ENCODE measurements around the gene ADAMTS20.
"Not testable (repeated sequence)": the region's sequence is repeated elsewhere in the genome, so short reads cannot be mapped to it uniquely, and the experiment has no call there.

The ADAMTS20 gene

DNA sequence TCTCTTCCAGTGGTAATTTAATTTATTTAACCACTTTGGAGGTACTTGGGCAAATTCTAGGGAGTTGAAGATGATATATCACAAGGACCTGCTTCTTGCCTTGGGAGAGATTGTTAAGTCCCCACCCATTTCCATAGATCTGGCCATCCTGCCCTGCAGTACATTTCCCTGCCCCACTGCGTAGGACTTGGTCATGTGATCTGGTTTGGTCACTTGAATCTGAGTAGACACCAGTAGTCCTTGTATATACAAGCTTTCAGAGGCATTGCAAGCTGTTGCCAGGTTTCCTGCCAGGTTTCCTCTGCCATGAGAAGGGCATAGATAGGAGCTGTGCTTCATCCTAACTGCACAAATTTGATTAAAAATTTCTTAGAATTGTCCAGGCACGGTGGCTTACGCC lies 200.0 kb downstream of the ADAMTS20 start:
- H3K27ac ChIP-seq, result no peak overlapping the region
- no peak for TF ChIP-seq Cebpa-rat (IDR thresholded peaks at IDR 0.05)
- H3K4me2 ChIP-seq, result no peak overlapping the region
- no peaks in the 10 kb centered on the region for H3K4me1 ChIP-seq
- no peak overlapping the region for H3K4me3 ChIP-seq
- no peaks in the 10 kb centered on the region for H3K36me3 ChIP-seq
- H3K9ac ChIP-seq, result no peak overlapping the region
- no peaks in the 10 kb centered on the region for H3K9me3 ChIP-seq (replicated peaks in 1 of 11)
- H4K20me1 ChIP-seq, result no peaks in the 10 kb centered on the region
- no peaks in the 10 kb centered on the region for H3K27me3 ChIP-seq

DNA sequence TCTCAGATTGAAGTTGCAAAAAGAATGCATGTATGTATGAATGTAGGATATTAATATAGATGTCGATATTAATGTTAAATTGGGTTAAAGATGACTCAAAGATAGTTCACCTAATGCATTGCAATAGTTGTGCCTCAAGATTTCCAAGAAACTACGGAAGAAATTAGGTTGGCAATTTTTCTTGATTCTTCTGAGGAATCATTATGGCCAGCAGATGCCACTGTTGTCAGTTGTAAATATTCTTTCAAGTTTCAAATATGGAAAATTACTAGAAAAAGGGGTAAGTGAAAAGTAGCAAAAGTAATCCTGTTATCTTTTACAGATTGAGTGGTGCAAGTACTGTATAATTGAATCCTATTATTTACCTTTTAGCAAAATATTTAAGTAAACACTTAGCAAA lies 202.1 kb downstream of the ADAMTS20 start:
- no peaks in the 10 kb centered on the region for H3K27me3 ChIP-seq
- no peaks in the 10 kb centered on the region for H4K20me1 ChIP-seq
- H3K4me3 ChIP-seq, result no peak overlapping the region
- TF ChIP-seq Cebpa-rat (IDR thresholded peaks at IDR 0.05), result no peak
- peaks cover 12 to 17% (median 15%) of the 10 kb centered on the region in 11 experiments for H3K9me3 ChIP-seq (replicated peaks in 1 of 11)
- no peak overlapping the region for H3K27ac ChIP-seq
- H3K4me1 ChIP-seq, result no peaks in the 10 kb centered on the region
- no peak overlapping the region for H3K4me2 ChIP-seq
- no peak overlapping the region for H3K9ac ChIP-seq
- H3K36me3 ChIP-seq, result peaks cover 0 to 3% (median 0%) of the 10 kb centered on the region in 11 experiments; a peak in 2 of 22 replicates

DNA sequence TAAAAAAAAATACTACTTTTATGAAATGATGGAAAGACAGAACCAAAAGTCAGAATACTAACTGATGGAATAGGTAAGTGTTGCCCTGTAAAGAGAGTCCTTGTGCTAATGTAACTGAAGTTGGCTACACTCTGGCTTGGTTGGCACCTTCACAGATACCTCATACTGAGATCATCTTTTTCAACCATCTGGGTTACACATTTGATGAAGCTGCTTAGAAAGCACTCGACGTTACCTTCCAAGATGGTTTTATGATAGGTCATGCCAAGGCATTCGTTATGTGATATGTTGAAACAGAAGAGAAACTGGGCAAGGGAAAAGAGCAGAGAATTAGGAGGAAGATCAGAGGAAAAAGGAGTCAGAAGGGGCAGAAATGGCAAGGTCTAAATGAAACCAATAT lies 203.8 kb downstream of the ADAMTS20 start:
- Histone ChIP-seq H3K9ac (no peak overlapping the region), H3K36me3 (peaks cover 0 to 7% (median 0%) of the 10 kb centered on the region in 11 experiments; a peak in 2 of 22 replicates), H3K27me3 (no peaks in the 10 kb centered on the region), H3K4me2 (no peak overlapping the region), H4K20me1 (no peaks in the 10 kb centered on the region), H3K9me3 (replicated peaks in 1 of 11) (peaks cover 28 to 33% (median 31%) of the 10 kb centered on the region in 11 experiments), H3K4me1 (no peaks in the 10 kb centered on the region), H3K27ac (no peak overlapping the region), H3K4me3 (no peak overlapping the region)
- no peak for TF ChIP-seq Cebpa-rat (IDR thresholded peaks at IDR 0.05)

DNA sequence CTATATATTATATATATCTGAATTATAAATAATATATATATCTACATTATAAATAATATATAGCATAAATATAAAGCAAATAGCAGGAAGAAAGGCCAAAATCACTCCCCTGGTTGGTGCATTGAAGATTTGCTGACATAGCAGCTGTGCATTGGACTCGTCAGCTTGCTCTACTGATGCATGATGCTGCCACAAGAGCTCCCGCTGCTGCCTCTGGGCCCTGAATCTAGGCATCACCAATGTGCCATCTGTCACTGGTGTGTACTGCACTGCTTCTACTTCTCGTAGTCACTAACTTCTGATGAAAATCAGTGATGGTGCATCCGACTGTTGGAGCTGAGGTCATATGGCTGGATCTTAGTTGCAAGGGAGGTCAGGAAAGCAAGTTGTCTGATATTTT lies 205.0 kb downstream of the ADAMTS20 start:
- Histone ChIP-seq H4K20me1 (no peaks in the 10 kb centered on the region), H3K27me3 (no peaks in the 10 kb centered on the region), H3K9ac (no peak overlapping the region), H3K4me1 (no peaks in the 10 kb centered on the region), H3K4me3 (no peak overlapping the region), H3K27ac (no peak overlapping the region), H3K4me2 (no peak overlapping the region), H3K36me3 (peaks cover 0 to 7% (median 0%) of the 10 kb centered on the region in 11 experiments; a peak in 2 of 22 replicates), H3K9me3 (replicated peaks in 1 of 11) (peaks cover 29 to 36% (median 33%) of the 10 kb centered on the region in 11 experiments)
- no peak for TF ChIP-seq Cebpa-rat (IDR thresholded peaks at IDR 0.05)

DNA sequence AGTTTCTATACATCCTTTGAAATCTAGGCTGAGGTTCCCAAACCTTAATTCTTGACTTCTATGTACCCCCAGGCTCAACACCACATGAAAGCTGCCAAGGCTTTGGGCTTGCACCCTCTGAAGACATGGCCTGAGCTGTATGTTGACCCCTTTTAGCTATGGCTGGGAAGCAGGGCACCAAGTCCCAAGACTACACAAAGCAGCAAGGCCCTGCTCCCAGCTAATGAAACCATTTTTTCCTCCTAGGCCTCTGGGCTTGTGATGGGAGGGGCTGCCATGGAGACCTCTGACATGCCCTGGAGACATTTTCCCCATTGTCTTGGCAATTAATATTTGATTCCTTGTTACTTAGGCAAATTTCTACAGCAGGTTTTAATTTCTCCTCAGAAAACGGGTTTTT lies 207.0 kb downstream of the ADAMTS20 start:
- Histone ChIP-seq H3K27me3 (no peaks in the 10 kb centered on the region), H3K36me3 (peaks cover 0 to 7% (median 0%) of the 10 kb centered on the region in 11 experiments; a peak in 2 of 22 replicates), H3K4me3 (no peak overlapping the region; a peak in 1 of 20 replicates), H4K20me1 (no peaks in the 10 kb centered on the region), H3K4me2 (no peak overlapping the region), H3K4me1 (no peaks in the 10 kb centered on the region), H3K9ac (no peak overlapping the region), H3K9me3 (replicated peaks in 1 of 11) (peaks cover 29 to 36% (median 33%) of the 10 kb centered on the region in 11 experiments), H3K27ac (no peak overlapping the region)
- no peak for TF ChIP-seq Cebpa-rat (IDR thresholded peaks at IDR 0.05)

DNA sequence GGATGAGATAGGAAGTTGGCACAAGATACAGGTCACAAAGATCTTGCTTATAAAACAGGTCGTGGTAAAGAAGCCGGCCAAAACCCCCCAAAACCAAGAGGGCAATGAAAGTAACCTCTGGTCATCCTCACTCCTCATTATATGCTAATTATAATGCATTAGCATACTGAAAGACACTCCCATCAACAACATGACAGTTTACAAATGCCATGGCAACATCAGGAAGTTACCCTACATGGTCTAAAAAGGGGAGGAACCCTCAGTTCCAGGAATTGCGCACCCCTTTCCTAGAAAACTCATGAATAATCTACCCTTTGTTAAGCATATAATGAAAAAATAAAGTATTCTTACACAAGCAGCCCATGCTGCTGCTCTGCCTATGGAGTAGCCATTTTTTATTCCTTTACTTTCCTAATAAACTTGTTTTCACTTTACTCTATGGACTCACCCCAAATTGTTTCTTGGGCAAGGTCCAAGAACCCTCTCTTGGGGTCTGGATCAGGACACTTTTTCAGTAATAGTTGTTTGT lies 210.2 kb downstream of the ADAMTS20 start:
- H3K4me2 ChIP-seq, H3K36me3 ChIP-seq, H4K20me1 ChIP-seq, H3K27ac ChIP-seq, H3K27me3 ChIP-seq, H3K4me3 ChIP-seq, H3K9ac ChIP-seq: not testable (repeated sequence)
- H3K9me3 ChIP-seq (replicated peaks in 1 of 11), result peaks cover 29 to 36% (median 33%) of the 10 kb centered on the region in 11 experiments
- peaks cover 16 to 25% (median 21%) of the 10 kb centered on the region in 10 experiments for H3K4me1 ChIP-seq

DNA sequence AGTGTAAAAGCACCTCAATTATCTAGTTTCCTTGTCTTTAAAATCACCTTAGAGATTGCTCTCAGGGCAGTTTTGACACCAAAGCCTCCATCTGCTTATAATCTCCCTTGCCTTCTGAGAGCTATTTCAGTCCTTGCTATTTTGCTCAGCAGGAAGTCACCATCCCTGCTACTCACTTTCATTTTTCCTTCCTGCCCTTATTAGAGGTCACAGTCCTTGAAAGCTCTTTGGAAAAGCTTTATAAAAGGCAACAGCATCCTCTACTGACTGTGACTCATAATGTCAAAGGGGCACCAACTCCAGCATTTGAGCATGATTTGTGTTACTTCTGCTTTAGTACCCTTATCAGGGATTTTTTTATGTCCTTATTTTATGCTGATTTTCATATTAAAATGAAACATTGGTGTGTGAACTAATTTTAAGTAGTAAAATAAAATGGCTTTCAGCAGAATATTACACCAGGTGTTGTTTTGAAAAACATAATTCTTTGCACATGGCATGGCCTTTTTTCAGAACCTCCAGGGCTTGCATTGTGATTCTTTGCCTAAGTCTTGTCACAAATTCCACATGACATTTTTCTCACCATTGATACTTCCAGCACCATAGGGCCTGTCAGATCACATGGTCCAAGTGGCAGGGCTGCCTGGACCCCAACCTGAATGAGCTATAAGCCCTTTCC lies 213.0 kb downstream of the ADAMTS20 start:
- H3K4me3 ChIP-seq, result no peak overlapping the region
- TF ChIP-seq Cebpa-rat (IDR thresholded peaks at IDR 0.05), result no peak
- no peaks in the 10 kb centered on the region for H3K27me3 ChIP-seq
- peak overlapping the region in 5 of 11 experiments; percentile 30 to 50 (median 36); a peak in 7 of 22 replicates for H3K9ac ChIP-seq
- peaks cover 8 to 12% (median 10%) of the 10 kb centered on the region in 11 experiments for H3K9me3 ChIP-seq (replicated peaks in 1 of 11)
- no peaks in the 10 kb centered on the region for H4K20me1 ChIP-seq
- H3K4me2 ChIP-seq, result peak overlapping the region; percentile 59 to 76 (median 68)
- peak overlapping the region in 8 of 11 experiments; percentile 36 to 69 (median 54); a peak in 16 of 22 replicates for H3K27ac ChIP-seq
- no peaks in the 10 kb centered on the region for H3K36me3 ChIP-seq
- H3K4me1 ChIP-seq, result peaks cover 16 to 25% (median 21%) of the 10 kb centered on the region in 10 experiments

DNA sequence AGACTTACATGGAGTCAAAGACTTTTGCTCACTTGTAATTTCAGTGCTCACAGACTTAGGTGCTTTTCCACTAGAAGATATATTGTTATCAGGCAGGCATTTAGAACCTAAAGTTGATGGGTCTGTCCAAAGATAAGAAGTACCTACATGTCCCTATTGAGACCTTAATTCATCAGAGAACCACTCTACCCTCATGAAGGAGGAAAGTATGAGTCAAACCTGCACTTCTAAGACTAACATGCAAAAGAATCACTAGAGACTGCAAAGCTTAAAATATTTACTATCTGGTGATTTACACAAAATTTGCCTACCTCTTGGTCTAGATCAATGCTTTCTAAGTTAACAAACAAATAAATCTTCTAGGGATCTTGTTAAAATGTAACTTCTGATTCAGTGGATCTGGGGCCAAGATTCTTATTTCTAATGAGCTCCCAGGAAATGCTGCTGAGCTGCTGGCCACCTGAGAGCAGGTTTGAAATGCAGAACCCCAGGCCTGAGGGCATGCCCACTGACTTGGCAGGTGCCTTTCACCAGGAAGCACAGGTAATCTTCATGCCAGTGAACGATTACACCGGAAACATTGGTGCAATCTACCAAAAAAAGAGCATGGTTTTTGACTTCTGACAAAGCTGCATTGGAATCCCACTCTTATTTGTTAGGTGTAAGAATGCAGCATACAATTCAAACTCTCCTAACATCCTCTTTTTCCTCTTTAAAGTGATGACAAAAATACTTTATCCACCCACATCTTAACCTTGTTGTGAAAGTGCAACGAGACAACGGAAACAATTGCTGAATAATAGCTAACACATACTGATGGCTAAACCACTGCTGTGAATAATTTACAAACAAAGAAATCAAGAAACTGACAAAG lies 214.2 kb downstream of the ADAMTS20 start:
- no peaks in the 10 kb centered on the region for H4K20me1 ChIP-seq
- H3K9ac ChIP-seq, result peak overlapping the region in 4 of 11 experiments; percentile 36 to 50 (median 38); a peak in 3 of 22 replicates
- no peaks in the 10 kb centered on the region for H3K36me3 ChIP-seq
- H3K9me3 ChIP-seq (replicated peaks in 1 of 11), result peaks cover 0 to under 1% (median 0%) of the 10 kb centered on the region in 11 experiments; a peak in 1 of 22 replicates
- peak overlapping the region; percentile 59 to 76 (median 68) for H3K4me2 ChIP-seq
- no peaks in the 10 kb centered on the region for H3K27me3 ChIP-seq
- peaks cover 16 to 25% (median 21%) of the 10 kb centered on the region in 10 experiments for H3K4me1 ChIP-seq
- no peak overlapping the region for H3K4me3 ChIP-seq
- peak overlapping the region in 9 of 11 experiments; percentile 36 to 69 (median 54); a peak in 16 of 22 replicates for H3K27ac ChIP-seq
- TF ChIP-seq Cebpa-rat (IDR thresholded peaks at IDR 0.05), result no peak

Measured in BLaER1 treated with 17β-estradiol and CSF1 and Interleukin-3, amounts not matched to agents 10 nM and 100 nM (cell line).